A549 (cell line): ENCODE results near the gene SMARCAL1.

Source experiments
- POLR2A ChIP-seq: IDR thresholded peaks from 2 replicates; pipeline ENCODE4 v1.6.1; 2012; ENCODE audit warnings: mild to moderate bottlenecking, low read length
- TF ChIP-seq, protein P1 (sequence below): fragments of 250-450 bp; sonication (Bioruptor Pico); IDR thresholded peaks from 2 replicates; pipeline ENCODE4 v1.5.0; 2020; ENCODE audit warnings: low read depth, mild to moderate bottlenecking, moderate library complexity
- TF ChIP-seq, protein P2 (sequence below): fragments of >200 bp; sonication (Bioruptor Twin); formaldehyde crosslinking; IDR thresholded peaks from 3 replicates; pipeline ENCODE4 v1.5.1; 2016

DNA sequence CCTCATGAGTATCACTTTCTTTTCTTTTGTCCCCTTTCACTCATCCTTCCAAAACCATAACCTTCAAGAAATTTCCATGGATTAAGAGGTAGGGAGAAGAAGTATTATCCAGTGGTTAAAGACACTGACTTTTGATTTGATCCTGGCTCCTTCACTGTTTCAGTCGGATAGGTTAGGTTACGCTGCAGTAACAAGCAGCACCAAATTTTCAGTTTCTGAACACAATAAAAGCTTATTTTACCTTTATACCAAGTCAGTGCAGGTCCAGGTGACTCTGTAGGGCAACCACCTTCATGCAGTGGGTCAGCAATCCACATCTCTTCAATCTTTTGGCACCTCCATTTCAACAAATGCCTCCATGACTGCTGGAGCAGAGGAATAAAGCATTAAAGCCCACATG, 25.0 kb upstream of the SMARCAL1 start:
- TF ChIP-seq, protein P1, sequence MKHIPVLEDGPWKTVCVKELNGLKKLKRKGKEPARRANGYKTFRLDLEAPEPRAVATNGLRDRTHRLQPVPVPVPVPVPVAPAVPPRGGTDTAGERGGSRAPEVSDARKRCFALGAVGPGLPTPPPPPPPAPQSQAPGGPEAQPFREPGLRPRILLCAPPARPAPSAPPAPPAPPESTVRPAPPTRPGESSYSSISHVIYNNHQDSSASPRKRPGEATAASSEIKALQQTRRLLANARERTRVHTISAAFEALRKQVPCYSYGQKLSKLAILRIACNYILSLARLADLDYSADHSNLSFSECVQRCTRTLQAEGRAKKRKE (CRISPR knock-in tag): no peak
- TF ChIP-seq POLR2A: no peak
- TF ChIP-seq, protein P2, sequence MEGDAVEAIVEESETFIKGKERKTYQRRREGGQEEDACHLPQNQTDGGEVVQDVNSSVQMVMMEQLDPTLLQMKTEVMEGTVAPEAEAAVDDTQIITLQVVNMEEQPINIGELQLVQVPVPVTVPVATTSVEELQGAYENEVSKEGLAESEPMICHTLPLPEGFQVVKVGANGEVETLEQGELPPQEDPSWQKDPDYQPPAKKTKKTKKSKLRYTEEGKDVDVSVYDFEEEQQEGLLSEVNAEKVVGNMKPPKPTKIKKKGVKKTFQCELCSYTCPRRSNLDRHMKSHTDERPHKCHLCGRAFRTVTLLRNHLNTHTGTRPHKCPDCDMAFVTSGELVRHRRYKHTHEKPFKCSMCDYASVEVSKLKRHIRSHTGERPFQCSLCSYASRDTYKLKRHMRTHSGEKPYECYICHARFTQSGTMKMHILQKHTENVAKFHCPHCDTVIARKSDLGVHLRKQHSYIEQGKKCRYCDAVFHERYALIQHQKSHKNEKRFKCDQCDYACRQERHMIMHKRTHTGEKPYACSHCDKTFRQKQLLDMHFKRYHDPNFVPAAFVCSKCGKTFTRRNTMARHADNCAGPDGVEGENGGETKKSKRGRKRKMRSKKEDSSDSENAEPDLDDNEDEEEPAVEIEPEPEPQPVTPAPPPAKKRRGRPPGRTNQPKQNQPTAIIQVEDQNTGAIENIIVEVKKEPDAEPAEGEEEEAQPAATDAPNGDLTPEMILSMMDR: no peak
